Psoas muscle (tissue), 8 donors: ENCODE measurements around the gene RWDD1. TPM values are rescaled to one million over a fixed set of nuclear protein-coding genes. Genes with fewer than 3 reads are reported as not detected.

ENCODE experiments used
- ATAC-seq, 4 donors: fragments of 200-7000 bp; cut with Tn5 transposase; one replicate each; pipeline ENCODE4 v1.9.1; 2020; ENCODE audit warnings: moderate library complexity in 3 of 4, mild to moderate bottlenecking in 2 of 4
- DNase-seq, 2 donors: peaks; one replicate each; pipeline ENCODE4 v3.0.0-alpha.2; 2020
- H3K27ac ChIP-seq: fragments of 200-600 bp; one replicate; pipeline ENCODE4 v1.8.0; 2022
- H3K27me3 ChIP-seq, 3 donors: fragments of 200-600 bp in 1 of 3; one replicate each; pipeline versions ENCODE4 v1.6.1 to v1.8.0; 2013 to 2022; ENCODE audit warnings: low read length in 2 of 3, mild to moderate bottlenecking in 2 of 3, moderate library complexity in 1 of 3; ENCODE audit not compliant: insufficient read depth in 3 of 3
- H3K36me3 ChIP-seq, 2 donors: fragments of 200-600 bp in 1 of 2; one replicate each; pipeline versions ENCODE4 v1.6.1 to v1.8.0; 2013 to 2022; ENCODE audit warnings: low read depth in 1 of 2, mild to moderate bottlenecking in 1 of 2, moderate library complexity in 1 of 2; ENCODE audit not compliant: insufficient read depth in 1 of 2
- H3K4me1 ChIP-seq: fragments of 200-600 bp; one replicate; pipeline ENCODE4 v1.8.0; 2022
- H3K4me3 ChIP-seq: fragments of 200-600 bp; one replicate; pipeline ENCODE4 v1.8.0; 2022; ENCODE audit warnings: mild to moderate bottlenecking
- H3K9me3 ChIP-seq: fragments of 200-600 bp; one replicate; pipeline ENCODE4 v1.8.0; 2022
- WGBS, 3 donors: extraction: QIAGEN DNeasy Blood & Tissue Kit; methylation state at CpG; one replicate each; pipeline versions ENCODE4 v1.1.6 to v1.1.7; 2013; 5-methylcytosine and 5-hydroxymethylcytosine counted together
- intact Hi-C, 2 donors: fragments of 100-400 bp; cut with DNase I; formaldehyde crosslinking; loops; one replicate each; pipeline versions ENCODE4 v1.11.0 to v1.14.2; 2022
- polyA plus RNA-seq, 3 donors: library from polyadenylated mRNA; stranded (reverse); fragments of 200-250 nt; gene quantifications; one replicate each; pipeline ENCODE4 v1.2.3, GENCODE V29; 2013
- total RNA-seq, 4 donors: library from RNA; stranded (reverse); fragmentation: NEBNext Ultra II Directional in 2 of 4; extraction: Animal tissue kit (Norgen Biotek cat#: 25700) in 2 of 4; gene quantifications; one replicate each; pipeline versions ENCODE4 v1.2.1 to v1.2.4, GENCODE V29; 2021 to 2023
- TF ChIP-seq, protein P1 (sequence below): fragments of 200-600 bp; IDR thresholded peaks from one replicate; pipeline ENCODE4 v1.8.0; 2022; ENCODE audit warnings: antibody characterized with exemption
- donor health status: healthy with polysubstance abuse.
- donor health status: DM: no; HTN: no; CAD: no; lungs with moderate emphysema.
- donor health status: Bipolar disorder and iron deficiency.
- donor health status: healthy.
- donor health status: DM: yes; HTN: yes; CAD: no.
- donor health status: DM: no; HTN: no; CAD: no.
- donor health status: DM: no; HTN: no; CAD: no.
- donor health status: DM: yes; HTN: yes; CAD: no.

Gene RWDD1
- total and polyA plus RNA-seq, 7 donors = 49.5 to 153 (median 71.4) TPM

GRCh38 chr6:116528780-116529179, 42.5 kb upstream of the RWDD1 start:
- Histone ChIP-seq H3K9me3 (no peaks in the 10 kb centered on the region), H3K4me1 (no peaks in the 10 kb centered on the region), H3K27me3 (no peaks in the 10 kb centered on the region), H3K4me3 (no peak overlapping the region), H3K36me3 (no peaks in the 10 kb centered on the region), H3K27ac (no peak overlapping the region)
- no peak for ATAC-seq
- no peak for DNase-seq
- intact Hi-C loops = no loop called here
- TF ChIP-seq, protein P1, sequence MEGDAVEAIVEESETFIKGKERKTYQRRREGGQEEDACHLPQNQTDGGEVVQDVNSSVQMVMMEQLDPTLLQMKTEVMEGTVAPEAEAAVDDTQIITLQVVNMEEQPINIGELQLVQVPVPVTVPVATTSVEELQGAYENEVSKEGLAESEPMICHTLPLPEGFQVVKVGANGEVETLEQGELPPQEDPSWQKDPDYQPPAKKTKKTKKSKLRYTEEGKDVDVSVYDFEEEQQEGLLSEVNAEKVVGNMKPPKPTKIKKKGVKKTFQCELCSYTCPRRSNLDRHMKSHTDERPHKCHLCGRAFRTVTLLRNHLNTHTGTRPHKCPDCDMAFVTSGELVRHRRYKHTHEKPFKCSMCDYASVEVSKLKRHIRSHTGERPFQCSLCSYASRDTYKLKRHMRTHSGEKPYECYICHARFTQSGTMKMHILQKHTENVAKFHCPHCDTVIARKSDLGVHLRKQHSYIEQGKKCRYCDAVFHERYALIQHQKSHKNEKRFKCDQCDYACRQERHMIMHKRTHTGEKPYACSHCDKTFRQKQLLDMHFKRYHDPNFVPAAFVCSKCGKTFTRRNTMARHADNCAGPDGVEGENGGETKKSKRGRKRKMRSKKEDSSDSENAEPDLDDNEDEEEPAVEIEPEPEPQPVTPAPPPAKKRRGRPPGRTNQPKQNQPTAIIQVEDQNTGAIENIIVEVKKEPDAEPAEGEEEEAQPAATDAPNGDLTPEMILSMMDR = no peak
- 37 to 58% (median 49%) methylated on average over 3 of the region's 3 CpGs for WGBS, 3 donors

DNA sequence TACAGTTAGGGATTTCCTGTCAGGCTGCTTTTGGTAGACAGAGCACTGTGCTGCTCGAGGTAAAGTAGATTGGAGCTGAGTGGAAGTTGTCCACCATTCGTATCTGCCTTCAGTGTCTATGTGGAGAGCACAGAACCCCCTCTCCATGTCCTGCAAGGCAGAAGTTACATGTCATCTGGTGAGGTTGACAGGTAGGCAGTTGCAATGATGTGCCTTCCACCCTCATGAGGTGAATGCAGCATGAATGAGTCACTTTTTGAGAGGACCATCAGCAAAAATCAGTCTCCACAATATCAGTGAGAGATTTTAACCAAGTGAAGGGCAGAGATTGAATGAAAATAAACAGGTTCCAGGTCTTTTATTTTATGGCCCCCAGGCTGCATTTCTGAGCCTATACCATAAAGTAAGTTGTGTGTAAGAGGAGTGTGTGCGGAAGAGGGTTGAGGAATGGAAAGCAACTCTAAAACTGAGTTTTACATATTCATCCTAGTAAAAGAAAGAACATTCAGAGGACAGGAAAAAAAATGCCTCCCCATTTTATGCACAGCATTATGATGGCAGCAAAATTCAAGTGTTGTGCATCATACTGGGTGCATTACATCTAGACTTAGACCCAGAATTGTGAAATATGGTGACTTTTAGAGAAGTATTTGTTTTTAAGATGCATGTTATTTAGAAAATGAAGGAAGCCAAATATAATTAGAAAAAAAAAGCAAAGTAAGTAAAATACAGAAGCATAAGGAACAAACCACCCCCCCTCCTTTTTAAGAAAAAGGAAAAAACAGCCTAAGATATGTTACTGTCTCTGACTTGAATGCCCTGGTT, 41.6 kb upstream of the RWDD1 start:
- no peaks in the 10 kb centered on the region for H3K4me1 ChIP-seq
- TF ChIP-seq, protein P1 = no peak
- ATAC-seq = no peak
- no peaks in the 10 kb centered on the region for H3K27me3 ChIP-seq
- no peak overlapping the region for H3K27ac ChIP-seq
- no peaks in the 10 kb centered on the region for H3K9me3 ChIP-seq
- H3K4me3 ChIP-seq = no peak overlapping the region
- no peak for DNase-seq
- intact Hi-C loops = loop anchor here (5.0 to 10.0 kb wide), 3 partner anchors 87 to 242 kb away; no protein-coding TSS in a partner anchor
- H3K36me3 ChIP-seq = no peaks in the 10 kb centered on the region
- WGBS, 3 donors = 70 to 77% (median 76%) methylated on average over 3 of the region's 3 CpGs

- no peaks in the 10 kb centered on the region for H3K4me1 ChIP-seq
- no peak for DNase-seq
- no peak overlapping the region for H3K4me3 ChIP-seq
- WGBS, 3 donors = 83 to 88% (median 84%) methylated on average over 2 of the region's 2 CpGs
- H3K9me3 ChIP-seq = no peaks in the 10 kb centered on the region
- H3K27me3 ChIP-seq = no peaks in the 10 kb centered on the region
- no peak for ATAC-seq
- TF ChIP-seq, protein P1 = no peak
- H3K36me3 ChIP-seq = no peaks in the 10 kb centered on the region
- intact Hi-C loops = loop anchor here (5.0 to 10.0 kb wide), 3 partner anchors 88 to 243 kb away; no protein-coding TSS in a partner anchor
- no peak overlapping the region for H3K27ac ChIP-seq
Observed at GRCh38 chr6:116530436-116530835, 40.9 kb upstream of the RWDD1 start.

GRCh38 chr6:116531675-116532570, 39.4 kb upstream of the RWDD1 start:
- DNase-seq (peak in 1 of 2 donors; percentile 31), ATAC-seq (peak; percentile 79 to 91 (median 90))
- H3K27me3 ChIP-seq = no peaks in the 10 kb centered on the region
- WGBS, 3 donors = 82 to 87% (median 86%) methylated on average over 12 of the region's 12 CpGs
- no peaks in the 10 kb centered on the region for H3K36me3 ChIP-seq
- H3K27ac ChIP-seq = no peak overlapping the region
- TF ChIP-seq, protein P1 = peak; percentile 85
- H3K9me3 ChIP-seq = no peaks in the 10 kb centered on the region
- no peak overlapping the region for H3K4me3 ChIP-seq
- H3K4me1 ChIP-seq = peaks cover 3% of the 10 kb centered on the region
- intact Hi-C loops = loop anchor here (5.0 to 10.0 kb wide), 3 partner anchors 90 to 245 kb away; no protein-coding TSS in a partner anchor
